SHP77 (cell line): ENCODE results near the gene MGLL.

Experiments
- DNase-seq, 2 experiments: peaks; one replicate each; lab custom pipeline; 2025; lab: John Stamatoyannopoulos, UW

Gene MGLL

DNA sequence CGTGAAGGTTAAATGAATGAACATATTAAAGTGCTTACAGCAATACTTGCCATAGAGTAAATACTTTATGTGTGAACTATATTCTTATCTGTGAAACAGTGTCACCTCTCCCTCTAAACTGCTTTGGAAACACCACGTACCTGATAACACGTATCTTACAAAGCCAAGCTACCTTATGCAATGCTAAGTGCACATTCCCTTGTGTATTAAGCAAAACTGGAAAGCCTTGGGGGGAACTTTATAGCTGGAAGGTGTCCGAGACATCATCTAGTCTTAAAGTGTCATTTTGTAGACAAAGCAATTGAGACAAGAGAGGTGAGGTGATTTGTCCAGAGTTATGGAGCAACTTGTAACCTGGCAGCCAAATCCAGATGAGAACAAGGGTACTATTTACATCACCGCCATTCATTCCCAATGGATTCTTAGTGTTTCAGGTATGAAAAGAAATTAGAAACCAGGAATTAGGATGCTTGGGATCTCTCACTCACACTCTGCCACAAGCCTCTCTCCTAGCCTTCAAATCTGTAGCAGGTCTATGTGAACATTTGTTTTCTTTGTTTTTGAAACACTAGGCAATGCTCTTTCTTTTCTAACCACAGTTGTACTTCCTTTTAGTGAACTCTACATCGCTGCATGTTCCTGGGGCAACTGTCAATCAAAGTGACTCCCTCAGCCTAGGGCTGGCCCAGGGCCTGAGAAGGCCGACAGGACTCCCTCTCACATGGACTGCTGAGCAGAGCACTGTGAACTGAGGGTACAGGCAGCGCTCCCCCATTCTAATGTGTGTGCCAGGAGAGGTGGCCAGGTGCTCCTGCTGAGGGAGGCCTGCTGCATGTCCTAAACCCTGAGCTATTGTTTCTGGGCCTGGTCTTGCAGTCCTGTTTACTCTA, 13.9 kb upstream of the MGLL start:
- DNase-seq = no peak

DNA sequence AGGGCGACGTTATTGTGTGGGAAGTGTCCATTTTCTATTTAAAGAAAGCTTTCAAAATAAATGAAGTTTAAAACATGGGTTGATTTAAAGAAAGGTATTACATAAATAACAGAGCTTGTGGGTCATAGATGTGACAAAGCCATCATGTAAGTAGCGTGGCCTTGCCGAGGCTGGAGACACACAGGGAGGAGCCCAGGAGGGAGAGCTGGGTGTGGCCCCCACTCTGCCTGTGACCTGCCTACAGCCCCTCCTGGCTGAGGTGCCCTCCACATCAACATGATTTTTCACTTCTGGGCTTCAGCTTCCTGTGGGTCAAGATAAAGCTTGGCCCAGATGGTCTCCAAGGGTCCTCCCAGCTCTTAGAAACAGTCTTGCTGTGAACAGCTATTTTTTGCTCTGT, 12.5 kb upstream of the MGLL start:
- DNase-seq = no peak

DNA sequence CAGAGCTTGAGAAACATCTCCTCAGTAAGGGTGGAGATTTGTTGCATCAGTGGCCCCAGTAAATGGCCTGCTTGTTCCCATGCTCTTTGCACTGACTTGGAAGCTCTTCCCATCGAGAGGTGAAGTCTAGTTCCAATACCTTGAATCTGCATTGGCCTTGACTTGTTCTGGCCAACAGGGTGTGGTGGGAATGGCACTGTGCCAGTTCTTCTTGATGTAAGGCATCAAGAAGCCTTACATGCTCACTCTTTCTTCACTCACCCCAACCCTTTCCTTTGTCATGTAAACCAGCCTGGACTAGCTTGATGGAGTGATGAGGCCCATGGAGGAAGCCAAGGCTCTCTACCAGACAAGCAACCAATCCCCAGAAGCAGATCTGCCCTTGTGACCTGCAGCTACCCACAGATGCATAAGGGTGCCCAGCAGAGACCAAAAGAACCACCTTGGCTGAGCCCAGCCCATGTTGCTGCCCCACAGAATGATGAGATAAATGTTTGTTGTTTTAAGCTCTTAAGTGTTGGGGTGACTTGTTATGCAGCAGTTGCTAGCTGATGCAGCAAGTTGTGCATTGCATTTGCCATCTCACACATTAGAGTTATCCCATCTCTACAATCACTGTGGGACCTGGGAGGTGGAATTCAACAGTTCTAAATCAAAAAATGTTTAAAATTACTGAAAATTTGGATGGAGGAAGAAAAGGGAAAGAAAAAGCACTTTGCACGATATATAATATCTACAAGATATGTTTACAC, 11.1 kb upstream of the MGLL start:
- DNase-seq = no peak

DNA sequence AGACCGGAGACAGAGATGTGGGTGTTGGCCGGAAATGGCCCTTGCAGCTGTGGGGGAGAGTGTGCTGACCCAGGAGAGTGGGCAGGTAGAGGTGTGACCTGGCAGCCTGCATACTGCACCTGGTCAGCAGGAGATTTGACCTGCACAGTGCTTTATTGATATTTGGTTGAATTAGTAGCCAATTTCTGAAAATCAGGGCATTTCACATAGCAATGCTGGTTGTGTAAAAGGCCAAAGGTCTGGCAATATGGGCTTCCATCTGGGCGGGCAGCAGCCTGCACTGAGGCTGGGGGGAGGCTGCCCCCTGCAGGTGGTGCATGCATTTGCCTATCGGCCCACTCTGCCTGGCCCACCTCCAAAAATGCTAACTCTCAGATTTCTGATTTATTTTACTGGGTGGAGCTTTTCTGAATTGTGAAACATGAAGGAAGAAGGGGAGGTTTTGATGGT, 9.4 kb upstream of the MGLL start:
- peak; percentile 11 to 19 for DNase-seq

DNA sequence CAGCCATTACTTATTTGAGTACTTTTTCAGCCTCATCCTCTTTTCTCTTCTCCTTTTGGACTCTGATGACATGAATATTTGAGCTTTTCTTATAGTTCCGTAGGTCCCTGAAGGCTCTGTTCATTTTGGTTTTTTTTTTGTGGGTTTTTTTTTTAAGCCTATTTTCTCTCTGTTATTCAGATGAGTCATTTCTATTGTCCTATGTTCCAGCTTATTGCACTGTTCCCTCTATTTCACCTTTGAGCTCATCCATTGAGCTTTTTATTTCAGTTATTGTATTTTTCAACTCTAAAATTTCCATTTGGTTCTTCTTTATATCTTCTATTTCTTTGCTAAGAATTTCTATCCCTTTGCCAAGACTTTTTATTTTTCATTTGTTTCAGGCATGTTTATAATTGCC, 7.2 kb upstream of the MGLL start:
- DNase-seq = no peak

DNA sequence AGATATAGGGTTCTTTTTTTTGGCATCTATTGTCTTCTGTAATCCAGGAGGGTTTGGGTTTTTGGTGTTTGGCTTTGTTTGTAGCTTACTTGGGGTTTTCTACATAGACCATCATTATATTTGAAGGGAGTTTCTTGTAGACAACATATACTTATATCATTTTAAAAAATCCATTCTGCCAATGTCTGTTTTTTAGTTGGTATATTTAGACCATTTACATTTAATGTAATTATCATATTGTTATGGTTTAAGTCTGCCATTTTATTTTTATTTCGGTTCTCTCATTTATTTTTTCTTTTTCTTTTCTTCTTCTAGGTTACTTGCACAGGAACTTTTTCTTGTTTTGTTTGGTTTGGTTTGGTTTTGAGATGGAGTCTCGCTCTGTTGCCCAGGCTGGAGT, 5.5 kb upstream of the MGLL start:
- DNase-seq = no peak

DNA sequence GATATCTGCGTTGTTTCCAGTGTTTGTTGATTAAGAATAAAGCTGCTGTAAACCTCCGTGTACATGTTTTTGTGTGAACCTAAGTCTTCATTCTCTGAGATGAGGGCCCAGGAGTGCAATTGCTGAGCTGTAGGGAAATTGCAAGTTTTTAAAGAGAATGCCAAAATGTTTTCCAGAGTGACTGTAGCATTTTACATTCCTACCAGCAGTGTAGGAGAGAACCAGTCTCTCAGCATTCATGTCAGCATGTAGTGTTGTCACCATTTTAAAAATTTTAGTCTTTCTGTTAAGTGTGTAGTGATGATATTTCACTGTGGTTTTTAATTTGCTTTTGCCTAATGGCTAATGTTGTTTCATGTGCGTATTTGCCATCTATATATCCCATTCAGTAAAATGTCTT, 3.4 kb upstream of the MGLL start:
- no peak for DNase-seq

DNA sequence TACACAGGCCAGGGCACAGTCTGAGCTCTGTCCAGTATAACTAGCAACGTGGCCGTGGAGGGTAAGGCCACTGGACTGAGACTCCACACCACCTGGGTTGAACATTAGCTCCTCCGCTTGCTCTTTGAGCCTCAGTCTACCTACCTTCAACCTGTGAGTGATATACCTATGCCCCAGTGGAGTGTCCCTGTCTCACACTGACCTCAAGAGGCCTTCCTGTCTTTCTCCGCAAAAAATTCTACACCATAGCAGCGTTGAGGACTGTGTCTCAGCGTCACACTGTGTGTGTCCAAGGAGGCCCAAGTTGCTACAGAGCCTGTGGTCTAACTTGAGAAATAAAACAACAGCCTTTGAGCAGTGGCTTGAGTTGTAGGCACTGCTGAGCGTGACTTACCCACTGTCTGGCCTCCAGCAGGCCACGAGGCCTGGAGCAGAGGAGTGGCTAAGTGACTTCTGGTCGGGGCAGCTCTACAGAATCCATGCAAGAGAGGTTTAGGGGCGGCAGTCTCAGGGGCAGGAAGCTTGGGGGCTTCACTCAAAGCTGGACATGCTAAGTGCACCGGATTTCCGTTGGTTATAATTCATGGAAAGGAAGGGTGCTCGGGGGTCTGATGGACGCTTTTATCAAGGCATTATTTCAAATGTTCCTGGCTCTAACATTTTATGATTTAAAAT, 2.0 kb upstream of the MGLL start:
- no peak for DNase-seq

DNA sequence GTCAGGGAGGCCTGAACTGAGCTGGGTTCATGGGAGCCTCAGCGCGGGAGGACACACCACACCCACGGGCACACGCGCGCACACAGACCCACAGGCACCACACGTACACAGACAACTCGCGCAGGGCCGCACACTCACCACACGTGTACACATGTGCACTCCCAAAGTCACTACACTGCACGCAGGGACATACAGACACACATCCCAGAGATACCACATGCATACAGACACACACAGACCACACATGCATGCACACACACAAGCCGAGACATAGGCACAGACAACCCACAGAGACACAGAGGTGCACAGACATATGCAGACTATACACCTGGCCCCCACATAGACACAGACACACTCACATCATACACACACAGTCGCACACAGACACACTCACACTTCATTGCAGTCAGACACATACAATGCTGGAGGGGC, 1.1 kb upstream of the MGLL start:
- no peak for DNase-seq

DNA sequence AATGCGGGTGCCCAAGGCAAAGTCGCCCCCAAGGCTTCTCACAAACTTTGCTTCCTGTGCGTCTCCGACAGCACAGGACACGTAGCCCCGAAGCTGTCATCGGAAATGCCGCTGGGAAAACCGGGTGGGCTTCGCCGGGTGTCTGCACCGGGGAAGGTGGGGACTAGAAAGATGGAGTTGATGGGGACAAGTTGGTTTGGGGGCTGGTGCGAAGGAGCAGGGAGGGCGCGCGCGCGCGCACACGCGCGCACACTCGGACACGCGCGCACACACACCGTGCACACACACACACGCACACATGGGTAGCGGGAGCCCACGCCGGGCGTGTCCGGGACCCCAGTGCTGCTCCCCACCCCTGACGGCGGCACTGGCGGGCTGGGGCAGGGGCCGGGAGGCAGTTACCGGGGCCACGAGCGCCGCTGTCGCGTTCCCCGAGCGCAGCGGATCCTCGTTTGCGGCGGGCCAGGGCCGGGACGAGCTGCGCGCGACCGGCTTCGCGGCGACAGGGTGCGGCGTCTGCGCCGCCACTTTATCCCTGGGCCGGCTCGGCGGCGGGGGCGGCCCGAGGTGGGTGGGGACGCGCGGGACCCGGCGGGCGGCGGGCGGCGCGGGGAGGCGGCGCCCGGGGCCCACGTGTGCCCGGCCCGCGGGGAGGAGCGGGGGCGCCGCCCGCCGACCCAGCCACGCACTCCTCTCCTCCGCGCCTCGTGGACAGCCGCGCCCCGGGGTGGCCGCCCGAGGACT, 539 bp upstream of the MGLL start:
- no peak for DNase-seq

DNA sequence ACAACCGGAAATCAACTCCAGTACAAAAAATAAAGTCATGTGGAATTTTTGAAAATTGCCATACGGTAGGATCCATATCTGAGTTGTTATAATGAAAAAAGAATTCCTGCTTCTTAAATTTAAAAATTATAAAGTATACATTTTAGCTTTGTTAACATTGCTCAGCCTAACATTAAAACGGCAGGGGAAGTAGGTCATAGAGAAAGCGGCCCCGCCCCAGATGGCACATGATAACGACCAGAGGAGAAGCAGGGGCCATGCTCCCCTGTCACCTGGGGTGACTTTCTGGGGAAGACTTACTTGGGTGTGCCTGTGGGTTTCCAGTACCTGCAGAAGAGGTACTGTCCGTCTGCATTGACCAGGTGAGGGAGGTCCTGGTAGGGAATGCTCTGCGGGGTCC, 921 bp downstream of the MGLL start:
- no peak for DNase-seq

DNA sequence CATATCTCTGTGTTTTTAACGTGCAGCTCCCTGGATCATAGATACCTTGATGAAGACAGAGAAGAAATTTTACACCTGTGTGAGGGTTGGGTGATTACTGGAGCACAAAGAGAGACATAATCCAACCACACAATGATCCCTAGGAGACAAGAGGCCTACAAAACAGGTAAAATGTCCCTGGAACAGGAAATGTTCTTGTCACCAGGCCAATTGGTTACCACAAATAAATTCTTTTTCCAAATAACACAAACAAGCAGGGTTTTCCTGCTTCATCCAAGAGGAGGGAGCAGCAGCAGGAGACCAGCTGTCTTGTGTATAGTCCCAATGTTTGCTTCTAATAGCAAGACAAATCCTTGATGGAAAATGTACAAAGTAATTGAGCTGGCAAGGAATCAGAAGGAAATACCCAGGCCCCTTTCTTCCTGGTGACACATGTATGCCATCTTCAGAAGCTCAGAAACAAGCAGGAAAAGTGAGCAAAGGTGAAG, 1.4 kb downstream of the MGLL start:
- no peak for DNase-seq

DNA sequence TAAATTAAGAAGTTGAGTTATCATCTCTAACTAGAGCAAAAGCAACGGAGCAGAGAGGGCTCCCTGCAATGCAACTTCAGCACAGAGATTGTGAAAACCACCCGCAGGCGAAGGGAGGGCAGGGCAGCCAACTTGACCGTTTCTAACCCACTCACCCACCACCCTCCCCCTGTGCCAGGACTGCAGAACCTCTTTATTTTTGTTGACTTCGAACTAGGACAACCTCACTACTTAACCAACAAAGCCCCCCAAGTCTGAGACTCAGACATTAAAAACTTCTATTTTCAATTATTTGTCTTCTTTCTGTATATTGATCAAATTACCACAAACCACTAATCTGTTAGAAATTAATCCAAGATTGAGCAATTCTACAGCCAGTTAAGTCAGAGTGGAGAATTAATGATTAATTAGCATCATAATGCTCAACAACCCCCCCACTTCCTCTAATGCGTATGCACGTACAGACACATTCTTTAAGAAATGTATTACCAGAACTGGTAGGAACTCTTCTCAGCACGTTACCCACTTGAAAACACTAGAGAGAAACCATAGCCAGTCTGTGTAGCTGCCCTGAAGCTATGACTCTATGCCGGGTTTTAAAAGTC, 2.0 kb downstream of the MGLL start:
- DNase-seq = no peak

DNA sequence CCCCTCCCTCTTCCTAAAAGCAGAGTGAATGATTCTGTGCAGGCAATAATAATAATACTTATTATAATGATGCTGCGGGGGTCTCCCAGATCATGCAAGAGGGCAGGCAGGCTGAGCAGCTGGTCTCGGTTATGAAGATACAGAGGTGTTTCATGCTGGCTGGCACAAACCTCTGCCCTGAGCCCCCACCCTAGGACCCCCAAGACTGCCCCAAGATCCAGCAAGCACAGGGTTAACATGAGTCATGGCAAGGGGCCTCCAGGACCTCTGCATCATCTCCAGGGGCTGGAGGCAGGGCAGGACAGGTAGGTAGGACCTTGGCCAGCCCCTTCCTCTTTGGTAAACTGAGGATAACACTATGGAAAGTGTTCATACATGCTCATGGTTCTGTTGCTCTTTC, 2.7 kb downstream of the MGLL start:
- no peak for DNase-seq

DNA sequence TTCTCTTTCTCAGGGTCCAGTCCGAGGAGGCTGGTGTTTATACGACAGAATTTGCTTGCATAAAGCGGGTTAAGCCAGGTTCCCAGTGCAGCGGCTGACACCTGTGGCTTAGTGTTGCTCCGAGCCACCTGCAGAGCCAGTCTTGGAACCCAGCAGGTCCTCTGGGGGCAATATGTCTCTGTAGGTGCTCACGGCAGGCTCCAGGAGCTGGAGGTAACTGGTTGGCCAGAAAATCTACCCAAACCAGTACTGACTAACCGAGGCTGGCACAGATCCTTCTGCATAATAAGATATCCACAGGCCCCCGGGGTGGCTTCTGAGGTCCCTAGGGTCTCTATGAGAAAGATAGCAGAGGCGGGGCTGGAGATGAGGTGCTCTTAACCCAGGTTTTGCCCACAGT, 3.2 kb downstream of the MGLL start:
- no peak for DNase-seq

DNA sequence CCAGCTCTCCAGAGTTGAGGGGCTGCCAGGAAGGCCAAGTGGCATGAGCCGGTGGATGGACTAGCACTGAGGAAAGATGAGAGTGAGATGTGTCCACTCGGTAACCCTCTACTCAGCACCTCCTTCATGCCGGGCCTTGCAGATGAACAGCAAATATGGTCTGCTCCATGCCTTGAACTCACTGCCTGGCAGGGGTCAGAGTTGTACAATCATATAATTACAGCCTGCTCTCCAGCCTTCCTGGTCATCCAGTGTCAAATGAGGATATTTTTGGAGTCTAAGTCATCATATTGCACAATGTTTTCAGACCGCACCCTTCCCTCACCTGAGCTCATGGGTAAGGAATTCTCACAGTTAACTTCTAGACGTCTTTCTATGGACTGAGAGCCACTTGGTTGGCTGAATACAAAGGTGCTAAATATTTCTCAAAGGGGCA, 4.9 kb downstream of the MGLL start:
- DNase-seq = no peak

DNA sequence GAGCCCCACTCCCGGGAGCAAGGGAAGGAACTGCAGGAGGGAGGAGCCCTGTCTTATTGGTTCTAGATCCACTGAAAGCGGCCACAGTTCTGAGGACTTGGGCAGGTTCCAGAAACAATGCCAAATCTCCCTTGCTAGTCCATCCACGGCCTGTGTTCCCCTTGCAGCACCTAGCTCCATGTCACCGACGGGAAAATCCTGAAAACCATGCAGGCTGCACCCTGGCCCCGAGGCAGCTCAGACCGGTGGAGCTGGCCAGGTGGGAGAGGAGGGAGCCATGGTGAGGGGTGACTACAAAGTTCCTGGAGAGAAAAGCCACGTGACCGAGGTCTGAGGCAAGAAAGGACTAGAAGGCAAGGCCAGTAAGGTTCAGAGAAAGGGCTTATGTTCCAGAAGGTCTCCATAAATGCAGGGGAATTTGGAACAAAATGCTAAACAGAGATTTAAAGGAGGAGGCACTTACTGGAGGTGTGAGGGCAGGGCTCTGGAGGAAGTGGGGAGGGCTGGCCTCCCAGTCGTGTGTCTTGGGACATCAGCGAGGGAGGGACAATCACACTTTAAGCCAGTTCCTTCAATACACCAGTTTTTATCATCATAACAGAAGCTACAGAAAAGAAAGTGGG, 5.4 kb downstream of the MGLL start:
- DNase-seq = no peak

DNA sequence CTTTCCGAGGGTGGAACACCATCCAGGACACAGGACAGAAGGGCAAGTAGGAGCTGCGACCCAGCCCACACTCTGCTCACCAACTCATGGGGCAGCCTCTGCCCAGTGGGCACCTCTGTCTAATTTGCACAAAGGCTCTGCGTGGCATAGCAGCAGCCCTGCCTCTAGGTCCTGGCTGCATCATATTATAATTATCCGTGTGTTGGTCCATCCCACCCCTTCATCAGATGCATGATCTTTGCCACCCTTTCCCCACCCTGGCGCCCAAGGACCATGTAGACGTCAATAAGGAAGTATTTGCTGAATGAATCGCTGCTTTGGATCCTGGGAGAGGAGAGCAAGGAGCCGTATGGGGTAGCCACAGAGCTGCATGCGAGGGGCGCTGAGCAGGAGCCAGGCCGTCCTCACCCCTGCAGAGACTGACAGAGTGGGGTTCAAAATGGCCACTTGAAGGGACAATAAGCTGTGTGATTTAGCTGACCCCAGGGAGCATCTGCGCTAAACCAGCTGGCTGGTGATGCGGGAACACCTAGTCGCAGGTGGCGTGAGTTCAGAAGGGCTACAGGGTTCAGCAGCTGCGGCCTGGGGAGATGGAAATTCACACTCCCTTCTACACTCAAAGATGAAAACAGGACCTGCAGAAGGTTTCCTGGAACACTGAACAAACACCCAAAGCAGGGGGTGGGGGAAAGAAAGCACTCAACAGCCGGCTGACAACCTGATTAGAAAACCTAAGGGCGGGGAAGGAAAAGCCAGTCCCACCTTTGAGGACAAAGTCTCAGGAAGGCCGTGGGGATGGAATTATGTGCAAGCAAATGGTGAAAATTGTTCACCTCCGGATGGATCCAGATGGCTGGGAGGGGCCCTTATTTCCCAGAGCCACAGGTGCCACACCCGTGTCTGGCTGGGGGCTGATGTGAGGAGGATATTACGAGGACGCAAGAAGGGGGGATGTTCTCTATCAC, 6.4 kb downstream of the MGLL start:
- DNase-seq = peak; percentile 40 to 52

DNA sequence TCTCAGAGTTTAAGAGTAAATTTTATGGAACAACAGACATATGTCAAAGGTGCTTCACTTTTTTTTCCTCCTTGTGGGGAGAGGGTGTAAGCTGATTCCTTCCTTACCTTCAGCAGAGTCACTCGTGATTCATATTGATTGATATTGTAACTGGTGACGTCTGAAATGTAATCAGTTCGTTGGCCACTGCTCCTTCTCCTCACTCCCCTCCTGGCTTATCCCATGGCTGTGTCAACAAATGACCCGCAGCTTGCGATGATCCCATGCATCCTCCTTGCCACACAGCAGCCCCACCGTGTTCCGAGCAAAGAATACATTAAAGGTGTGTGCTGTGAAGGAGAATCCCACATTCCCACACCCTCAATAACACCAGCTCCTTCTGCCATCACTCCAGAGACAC, 7.3 kb downstream of the MGLL start:
- peak in 1 of 2 experiments; percentile 11 for DNase-seq

DNA sequence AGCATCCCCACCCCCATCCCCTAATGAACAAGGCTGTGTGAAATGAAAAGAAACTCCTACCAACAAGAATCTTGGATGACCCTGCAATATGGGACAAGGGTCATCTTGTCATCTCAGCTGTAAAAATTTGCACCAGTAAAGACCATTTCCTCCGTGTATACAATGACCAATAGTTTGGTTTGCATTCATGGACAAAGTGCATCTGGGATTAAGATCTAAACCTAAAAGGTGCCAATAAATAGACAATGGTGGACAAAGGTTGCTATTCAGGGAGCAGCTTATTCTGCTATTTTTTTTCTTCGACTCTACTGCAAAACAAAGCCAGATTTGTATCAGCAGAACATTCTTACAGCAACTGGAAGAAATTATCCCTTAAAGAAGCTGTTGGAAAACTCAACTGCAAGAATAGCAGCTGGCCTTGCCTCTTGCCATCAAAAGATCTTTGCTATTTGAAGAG, 8.0 kb downstream of the MGLL start:
- DNase-seq = no peak
